ENCODE data around the gene TRIP12.
A peak's percentile ranks its signal among the peaks of the same experiment; 100 is the strongest.
"Not testable (repeated sequence)": the region's sequence is repeated elsewhere in the genome, so short reads cannot be mapped to it uniquely, and the experiment has no call there.

Gene TRIP12

GRCh38 chr2:229920011-229920641 is 1.7 kb downstream of the TRIP12 start:
- DNase-seq: peak in 2 of 3 experiments; percentile 43 to 71

GRCh38 chr2:229917793-229918192 is 4.0 kb downstream of the TRIP12 start:
- no peak for DNase-seq

- DNase-seq: no peak
These were observed 7.6 kb downstream of the TRIP12 start for GRCh38 chr2:229914171-229914570.

- peak in 2 of 3 experiments; percentile 2 to 25 for DNase-seq
These were observed 10.9 kb downstream of the TRIP12 start for GRCh38 chr2:229910832-229911412.

DNA sequence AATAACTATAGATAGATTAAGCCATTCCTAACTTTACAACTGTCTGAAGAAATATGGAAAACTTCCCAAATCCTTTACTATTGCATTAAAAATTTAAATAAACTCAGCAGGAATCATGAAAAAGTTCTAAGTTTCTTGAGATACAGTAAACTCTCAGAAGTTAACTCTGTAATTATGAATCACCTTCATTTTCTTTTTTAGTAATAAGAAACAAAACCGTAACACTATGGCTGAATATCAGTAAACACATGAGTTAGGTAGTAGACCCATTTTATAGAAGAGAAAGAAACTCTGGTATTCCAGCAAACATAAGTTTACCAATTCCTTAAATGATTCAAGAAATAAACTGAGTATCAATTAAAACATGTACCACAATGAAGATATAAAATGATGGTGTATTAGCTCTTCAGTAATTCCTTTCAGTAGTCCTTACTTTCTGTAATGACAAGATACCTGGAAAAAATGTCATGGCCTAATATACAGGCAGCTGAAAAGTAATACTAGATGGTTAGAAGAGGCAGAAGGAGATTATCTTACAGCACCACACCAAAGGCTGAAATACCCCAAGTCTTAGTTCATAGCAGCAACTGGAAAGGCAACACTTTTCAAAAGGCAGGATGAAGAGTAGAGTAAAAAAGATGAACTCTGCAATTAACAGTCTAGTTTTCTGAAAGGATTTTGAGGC is 11.5 kb downstream of the TRIP12 start:
- DNase-seq: no peak

- DNase-seq: no peak
These were observed 12.7 kb downstream of the TRIP12 start for GRCh38 chr2:229909090-229909489.

GRCh38 chr2:229905601-229906000 is 16.2 kb downstream of the TRIP12 start:
- no peak for DNase-seq

- no peak for DNase-seq
These were observed 18.8 kb downstream of the TRIP12 start for GRCh38 chr2:229903037-229903436.

DNA sequence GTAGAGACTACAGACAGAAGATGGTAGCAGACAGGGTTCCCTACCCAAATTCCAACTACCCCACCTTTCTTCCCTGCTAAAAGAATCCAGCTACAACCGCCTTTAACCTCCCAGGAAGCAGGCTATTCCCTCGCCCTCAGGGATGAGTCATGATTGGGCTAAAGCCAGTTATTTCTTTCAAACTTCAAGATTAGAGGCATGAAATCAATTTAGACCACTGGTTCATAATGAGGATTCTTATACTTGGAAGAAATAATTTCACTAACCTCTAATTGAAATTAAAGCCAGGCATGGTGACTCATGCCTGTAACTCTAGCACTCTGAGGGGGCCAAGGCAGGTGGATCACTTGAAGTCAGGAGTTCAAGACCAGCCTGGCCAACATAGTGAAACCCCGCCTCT is 20.0 kb downstream of the TRIP12 start:
- no peak for DNase-seq

GRCh38 chr2:229900514-229900913 is 21.3 kb downstream of the TRIP12 start:
- DNase-seq: not testable (repeated sequence)

DNA sequence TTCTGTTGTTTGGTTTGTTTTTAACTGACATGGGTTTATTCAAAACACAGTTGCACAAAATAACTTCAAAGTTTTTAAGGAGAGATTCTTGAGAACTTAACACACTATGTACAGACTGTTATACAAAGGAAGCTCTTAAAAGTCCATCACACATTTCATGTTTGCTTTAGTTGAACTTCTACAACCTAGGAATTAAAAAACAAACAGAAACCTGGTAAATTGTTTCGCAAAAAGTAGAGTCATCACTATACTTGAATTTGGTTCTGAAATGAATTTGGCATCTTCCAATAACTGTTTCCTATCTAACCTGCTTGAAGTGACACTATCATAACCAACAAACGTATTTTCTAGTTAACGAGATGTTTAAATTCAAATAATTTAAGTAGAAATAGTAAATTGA is 21.8 kb downstream of the TRIP12 start:
- DNase-seq: no peak

- no peak for DNase-seq
These were observed 22.2 kb downstream of the TRIP12 start for GRCh38 chr2:229899604-229900003.

DNA sequence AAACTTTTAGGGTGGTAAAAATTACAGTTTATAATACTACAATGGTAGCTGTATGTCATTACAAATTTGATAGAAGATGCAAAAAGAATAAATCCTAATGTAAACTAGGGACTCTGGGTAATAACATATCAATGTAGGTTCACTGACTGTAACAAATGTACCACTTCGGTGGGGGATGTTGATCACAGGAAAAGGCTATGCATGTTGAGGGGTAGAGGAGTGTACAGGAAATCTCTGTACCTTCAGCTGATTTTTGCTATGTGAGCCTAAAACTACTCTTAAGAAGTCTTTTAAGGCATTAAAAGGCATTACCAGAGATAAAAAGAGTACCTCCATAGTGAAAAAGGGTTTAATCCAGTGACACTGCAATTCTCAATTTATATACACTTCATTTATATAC is 25.0 kb downstream of the TRIP12 start:
- DNase-seq: no peak

DNA sequence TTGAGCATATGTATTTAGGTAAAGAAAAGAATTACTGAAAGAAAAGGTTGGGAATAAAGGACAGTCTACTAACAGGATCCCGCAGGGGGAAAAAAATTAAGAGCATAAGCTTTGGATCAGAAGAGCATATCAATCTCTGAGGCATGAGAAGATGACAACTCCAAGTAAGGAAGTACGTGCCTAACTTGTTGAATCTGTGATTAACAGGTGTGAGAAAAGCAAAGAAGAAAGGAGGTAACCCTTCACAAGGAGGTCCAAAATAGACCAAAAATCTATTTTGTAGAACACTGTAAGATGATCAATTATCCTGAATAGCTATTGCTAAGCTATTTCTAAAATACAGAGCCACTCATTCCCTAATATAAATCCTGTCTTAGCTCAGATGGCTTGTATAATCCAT is 32.8 kb downstream of the TRIP12 start:
- no peak for DNase-seq

- DNase-seq: no peak
These were observed 33.8 kb downstream of the TRIP12 start for GRCh38 chr2:229888031-229888430.

- no peak for DNase-seq
These were observed 34.4 kb downstream of the TRIP12 start for GRCh38 chr2:229887441-229887840.

- no peak for DNase-seq
These were observed 36.8 kb downstream of the TRIP12 start for GRCh38 chr2:229884775-229885699.

GRCh38 chr2:229882583-229882982 is 39.2 kb downstream of the TRIP12 start:
- peak in 1 of 3 experiments; percentile 6 for DNase-seq

DNA sequence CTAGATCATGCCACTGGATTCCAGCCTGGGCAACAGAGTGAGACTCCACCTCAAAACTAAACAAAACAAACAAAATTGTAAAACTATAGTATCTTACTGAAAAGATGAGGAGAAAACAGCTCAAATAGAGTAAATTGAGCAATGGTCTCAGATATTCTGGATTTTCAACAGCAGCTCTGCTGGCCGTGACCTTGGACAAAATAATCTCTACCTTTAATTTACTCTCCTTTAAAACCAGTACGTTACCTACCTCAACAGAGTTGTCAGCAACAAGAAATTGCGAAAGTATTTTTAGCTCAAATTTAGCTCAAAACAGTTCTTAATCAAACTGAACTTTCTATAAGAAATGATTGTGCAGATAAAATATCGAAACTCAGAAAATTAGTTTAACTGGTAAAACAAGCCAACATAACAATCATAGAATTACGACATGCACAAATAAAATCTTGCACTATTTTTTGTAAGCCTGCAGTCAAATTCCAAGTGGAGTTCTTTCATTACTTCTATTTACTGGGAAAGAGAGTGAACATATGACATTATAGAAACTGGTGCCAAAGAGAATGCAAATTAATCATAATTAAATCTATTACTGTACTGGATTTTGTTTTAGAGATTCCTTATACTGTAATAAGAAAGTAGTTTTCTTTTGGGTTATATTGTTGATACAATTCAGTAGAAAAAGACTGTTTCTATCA is 40.8 kb downstream of the TRIP12 start:
- no peak for DNase-seq

- no peak for DNase-seq
These were observed 42.4 kb downstream of the TRIP12 start for GRCh38 chr2:229879191-229879950.

DNA sequence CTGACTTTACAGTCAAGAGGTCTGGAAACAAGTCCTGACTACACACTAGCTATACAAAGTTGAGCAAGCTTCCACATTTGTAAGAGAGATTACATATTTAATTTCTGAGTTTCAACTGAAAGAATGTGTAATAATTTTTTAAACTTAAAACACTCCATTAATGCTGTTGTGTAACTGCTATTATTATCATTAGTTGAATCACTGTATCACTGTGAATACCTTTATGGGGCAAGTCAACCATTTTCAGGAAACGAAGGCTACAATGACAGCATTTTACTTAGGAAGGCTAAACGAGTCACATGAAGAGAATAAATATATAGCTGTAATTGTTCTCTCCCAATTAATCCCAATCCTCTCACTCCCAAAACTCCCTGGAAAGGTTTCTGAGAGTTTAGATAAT is 46.3 kb downstream of the TRIP12 start:
- no peak for DNase-seq

DNA sequence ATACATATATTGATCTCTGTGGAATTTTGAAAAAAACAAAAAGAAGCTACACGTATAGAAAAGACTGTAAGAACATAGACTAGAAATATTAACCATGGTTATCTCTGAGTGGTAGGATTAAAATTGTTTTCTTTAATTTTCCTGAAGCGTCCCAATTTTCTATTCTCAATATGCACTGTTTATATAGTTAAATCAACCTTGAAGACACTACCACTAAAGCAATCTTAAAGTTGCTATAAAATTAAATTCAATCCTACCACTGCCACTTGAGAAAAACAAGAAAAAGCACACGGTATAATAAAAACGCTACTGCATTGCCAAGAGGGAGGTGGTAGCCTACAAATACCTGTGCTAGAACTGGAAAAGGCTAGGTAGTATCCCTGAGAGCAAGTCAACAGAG is 47.2 kb downstream of the TRIP12 start:
- no peak for DNase-seq
